ENCODE measurements around the gene JPH4. TPM values are rescaled to one million over a fixed set of nuclear protein-coding genes. Genes with fewer than 3 reads are reported as not detected.

The JPH4 gene
- total RNA-seq, 6 experiments from 2014 or later, result not detected

DNA sequence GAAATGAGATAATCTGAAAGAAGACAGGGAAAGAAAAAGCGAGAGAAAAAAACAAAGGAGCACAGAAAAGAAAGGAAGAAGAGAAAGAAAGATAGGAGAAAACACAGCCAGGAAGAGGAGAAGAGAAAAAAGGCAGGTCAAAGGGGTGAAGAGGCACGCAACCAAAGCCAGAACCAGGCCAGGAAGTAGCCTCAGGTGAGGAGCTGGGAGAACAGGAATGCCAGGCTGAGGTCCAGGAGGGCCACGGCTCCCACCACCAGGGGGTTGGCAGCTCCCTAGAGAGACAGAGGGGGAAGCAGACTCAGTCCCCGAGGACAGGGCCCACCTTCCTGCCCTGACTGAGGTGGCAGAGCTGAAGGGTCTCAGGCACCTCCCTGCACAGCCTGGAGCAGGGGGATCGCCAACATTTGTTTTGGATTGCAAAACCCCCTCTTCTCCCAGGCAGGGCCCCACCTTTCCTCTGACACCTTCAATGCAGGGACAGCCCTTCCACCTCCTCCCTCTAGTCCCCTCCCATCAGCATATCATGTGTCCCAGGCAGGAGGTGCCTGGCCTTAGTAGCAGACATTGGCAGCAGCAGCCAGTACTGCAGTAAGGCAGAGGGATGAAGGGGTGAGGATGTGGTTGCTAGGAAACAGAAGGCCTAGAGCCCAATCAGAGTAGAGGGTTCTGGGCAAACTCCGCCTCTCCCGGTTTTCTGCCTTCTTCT, 9.0 kb downstream of the JPH4 start:
- Mint-ChIP-seq H3K27ac (no peak overlapping the region), H3K4me1 (ENCODE audit: low read depth) (peaks cover 12% of the 10 kb centered on the region), H3K4me3 (no peak overlapping the region), H3K36me3 (ENCODE audit: low read depth) (no peaks in the 10 kb centered on the region), H3K27me3 (ENCODE audit: insufficient read depth) (peaks cover 37% of the 10 kb centered on the region), H3K9me3 (no peaks in the 10 kb centered on the region)
- TF ChIP-seq, protein P1, sequence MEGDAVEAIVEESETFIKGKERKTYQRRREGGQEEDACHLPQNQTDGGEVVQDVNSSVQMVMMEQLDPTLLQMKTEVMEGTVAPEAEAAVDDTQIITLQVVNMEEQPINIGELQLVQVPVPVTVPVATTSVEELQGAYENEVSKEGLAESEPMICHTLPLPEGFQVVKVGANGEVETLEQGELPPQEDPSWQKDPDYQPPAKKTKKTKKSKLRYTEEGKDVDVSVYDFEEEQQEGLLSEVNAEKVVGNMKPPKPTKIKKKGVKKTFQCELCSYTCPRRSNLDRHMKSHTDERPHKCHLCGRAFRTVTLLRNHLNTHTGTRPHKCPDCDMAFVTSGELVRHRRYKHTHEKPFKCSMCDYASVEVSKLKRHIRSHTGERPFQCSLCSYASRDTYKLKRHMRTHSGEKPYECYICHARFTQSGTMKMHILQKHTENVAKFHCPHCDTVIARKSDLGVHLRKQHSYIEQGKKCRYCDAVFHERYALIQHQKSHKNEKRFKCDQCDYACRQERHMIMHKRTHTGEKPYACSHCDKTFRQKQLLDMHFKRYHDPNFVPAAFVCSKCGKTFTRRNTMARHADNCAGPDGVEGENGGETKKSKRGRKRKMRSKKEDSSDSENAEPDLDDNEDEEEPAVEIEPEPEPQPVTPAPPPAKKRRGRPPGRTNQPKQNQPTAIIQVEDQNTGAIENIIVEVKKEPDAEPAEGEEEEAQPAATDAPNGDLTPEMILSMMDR (IDR thresholded peaks at IDR 0.05), result no peak
- peak; percentile 19 for DNase-seq

DNA sequence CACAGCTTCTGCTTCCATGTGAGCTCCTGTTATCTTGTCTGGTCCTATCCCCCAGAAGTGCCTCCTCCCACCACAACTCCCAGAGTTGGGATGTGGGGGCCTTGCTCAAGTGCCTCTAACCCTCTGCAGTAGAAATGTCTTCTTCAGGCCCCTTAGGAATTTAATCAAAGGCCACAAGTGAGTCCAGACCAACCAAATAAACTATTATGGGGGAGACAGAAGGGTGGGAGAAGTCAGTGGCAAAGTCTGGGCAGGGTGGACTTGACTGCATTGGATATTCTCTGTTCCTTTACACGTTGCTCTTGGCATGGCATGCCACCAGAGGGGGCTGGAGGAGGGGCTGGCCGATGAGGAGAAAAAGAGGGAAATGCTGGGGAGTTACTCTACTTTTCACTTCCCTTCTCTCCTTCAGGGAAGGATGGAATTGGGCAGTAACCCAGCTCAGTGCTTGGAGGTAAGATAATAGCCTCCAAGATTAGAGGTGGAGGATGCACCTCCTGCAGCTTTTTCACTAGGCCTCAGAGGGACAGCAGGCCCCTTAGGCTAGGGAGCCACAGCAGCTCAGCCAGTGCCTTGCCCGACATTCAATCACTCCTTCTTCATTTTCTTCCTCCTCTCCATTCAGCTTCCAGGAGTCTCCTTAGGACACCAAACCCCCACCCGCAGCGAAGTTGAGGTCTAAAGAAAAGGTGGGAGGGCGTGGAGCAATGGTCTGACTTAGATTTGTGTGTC, 9.8 kb downstream of the JPH4 start:
- Mint-ChIP-seq H3K9me3 (no peaks in the 10 kb centered on the region), H3K4me1 (ENCODE audit: low read depth) (peaks cover 12% of the 10 kb centered on the region), H3K27ac (no peak overlapping the region), H3K36me3 (ENCODE audit: low read depth) (no peaks in the 10 kb centered on the region), H3K27me3 (ENCODE audit: insufficient read depth) (peaks cover 36% of the 10 kb centered on the region), H3K4me3 (no peak overlapping the region)
- no peak for DNase-seq
- TF ChIP-seq, protein P1 (IDR thresholded peaks at IDR 0.05), result peak; percentile 52

- Mint-ChIP-seq H3K27me3 (ENCODE audit: insufficient read depth) (peaks cover 34% of the 10 kb centered on the region), H3K36me3 (ENCODE audit: low read depth) (no peaks in the 10 kb centered on the region), H3K4me3 (peak overlapping the region; percentile 87; the same call in 1 of the 2 replicates), H3K4me1 (ENCODE audit: low read depth) (peaks cover 12% of the 10 kb centered on the region), H3K9me3 (no peaks in the 10 kb centered on the region), H3K27ac (no peak overlapping the region)
- no peak for DNase-seq
- TF ChIP-seq, protein P1 (IDR thresholded peaks at IDR 0.05), result no peak
Measured at GRCh38 chr14:23568021-23568599, 10.5 kb downstream of the JPH4 start.

GRCh38 chr14:23567186-23568020, 11.2 kb downstream of the JPH4 start, which contains the start of gene AP1G2:
TSS of gene AP1G2 (minus strand) at chr14:23567791. CDS start at chr14:23567314, 477 bp downstream.
- Mint-ChIP-seq H3K4me3 (peak within 1 kb of the TSS; percentile 87), H3K4me1 (ENCODE audit: low read depth) (peaks cover 12% of the 10 kb centered on the region), H3K27me3 (ENCODE audit: insufficient read depth) (peaks cover 30% of the 10 kb centered on the region), H3K27ac (peak within 1 kb of the TSS; percentile 17; the same call in 1 of the 2 replicates), H3K36me3 (ENCODE audit: low read depth) (no peaks in the 10 kb centered on the region), H3K9me3 (no peaks in the 10 kb centered on the region)
- TF ChIP-seq, protein P1 (IDR thresholded peaks at IDR 0.05), result no peak
- peak; percentile 15 for DNase-seq

DNA sequence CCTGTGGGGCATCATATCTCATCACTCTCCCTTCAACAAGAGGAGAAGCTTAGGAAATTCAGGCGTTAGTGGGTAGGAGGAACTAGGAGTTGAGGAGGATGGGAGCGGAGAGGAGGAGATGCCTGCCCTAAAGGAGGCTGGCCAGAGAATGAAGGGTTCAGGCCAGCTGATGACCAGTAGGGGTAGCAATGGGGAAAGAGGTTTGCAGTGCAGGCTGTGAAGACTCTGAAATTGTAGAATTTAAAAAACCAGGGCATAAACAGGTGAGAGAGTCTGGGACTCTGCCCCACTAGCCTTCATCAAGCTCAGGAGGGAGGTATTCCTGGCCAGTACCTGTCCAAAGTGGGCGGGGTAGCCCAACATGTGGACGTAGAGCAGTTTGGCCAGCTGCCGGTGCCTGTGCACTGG, 11.8 kb downstream of the JPH4 start:
- peak overlapping the region; percentile 17; the same call in 1 of the 2 replicates for H3K27ac Mint-ChIP-seq
- peaks cover 12% of the 10 kb centered on the region for H3K4me1 Mint-ChIP-seq (ENCODE audit: low read depth)
- peak; percentile 19 for DNase-seq
- H3K27me3 Mint-ChIP-seq (ENCODE audit: insufficient read depth), result peaks cover 25% of the 10 kb centered on the region
- peak overlapping the region; percentile 87 for H3K4me3 Mint-ChIP-seq
- H3K9me3 Mint-ChIP-seq, result no peaks in the 10 kb centered on the region
- TF ChIP-seq, protein P1 (IDR thresholded peaks at IDR 0.05), result peak; percentile 54
- no peaks in the 10 kb centered on the region for H3K36me3 Mint-ChIP-seq (ENCODE audit: low read depth)

Data from HFFc6 (cell line).